ENCODE data around the gene NACA2. TPM values are rescaled to one million over a fixed set of nuclear protein-coding genes. Genes with fewer than 3 reads are reported as not detected.

The NACA2 gene
- total RNA-seq, 1 donor from 2014 or later: not detected

DNA sequence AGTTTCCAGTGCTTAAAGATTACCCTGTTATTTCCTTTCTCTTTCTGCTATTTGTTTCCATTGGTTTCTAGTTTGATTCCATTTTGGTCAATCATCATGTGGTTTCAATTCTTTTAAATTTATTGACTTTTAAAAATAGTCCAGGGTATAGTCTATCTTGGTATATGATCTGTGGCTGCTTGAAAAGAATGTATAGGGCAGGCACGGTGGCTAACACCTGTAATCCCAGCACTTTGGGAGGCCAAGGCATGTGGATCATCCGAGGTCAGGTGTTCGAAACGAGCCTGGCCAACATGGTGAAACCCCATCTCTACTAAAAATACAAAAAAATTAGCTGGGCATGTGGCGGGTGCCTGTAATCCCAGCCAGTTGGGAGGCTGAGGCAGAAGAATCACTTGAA, 34.5 kb upstream of the NACA2 start:
- TF ChIP-seq CTCF (IDR thresholded peaks at IDR 0.05; ENCODE audit: insufficient read depth, low read length, poor library complexity, severe bottlenecking): no peak
- no peaks in the 10 kb centered on the region for H3K36me3 ChIP-seq (ENCODE audit: control insufficient read depth, insufficient read depth, low read length)
- no peaks in the 10 kb centered on the region for H3K27me3 ChIP-seq (ENCODE audit: control insufficient read depth, insufficient read depth, low read length)
- H3K4me3 ChIP-seq (ENCODE audit: low read depth, low read length): no peak overlapping the region
- DNase-seq (ENCODE audit: low read depth): no peak

- H3K27me3 ChIP-seq (ENCODE audit: control insufficient read depth, insufficient read depth, low read length): no peaks in the 10 kb centered on the region
- TF ChIP-seq CTCF (IDR thresholded peaks at IDR 0.05; ENCODE audit: insufficient read depth, low read length, poor library complexity, severe bottlenecking): no peak
- no peak overlapping the region for H3K4me3 ChIP-seq (ENCODE audit: low read depth, low read length)
- no peaks in the 10 kb centered on the region for H3K36me3 ChIP-seq (ENCODE audit: control insufficient read depth, insufficient read depth, low read length)
- no peak for DNase-seq (ENCODE audit: low read depth)
Observed at GRCh38 chr17:61624951-61625350, 33.9 kb upstream of the NACA2 start.

DNA sequence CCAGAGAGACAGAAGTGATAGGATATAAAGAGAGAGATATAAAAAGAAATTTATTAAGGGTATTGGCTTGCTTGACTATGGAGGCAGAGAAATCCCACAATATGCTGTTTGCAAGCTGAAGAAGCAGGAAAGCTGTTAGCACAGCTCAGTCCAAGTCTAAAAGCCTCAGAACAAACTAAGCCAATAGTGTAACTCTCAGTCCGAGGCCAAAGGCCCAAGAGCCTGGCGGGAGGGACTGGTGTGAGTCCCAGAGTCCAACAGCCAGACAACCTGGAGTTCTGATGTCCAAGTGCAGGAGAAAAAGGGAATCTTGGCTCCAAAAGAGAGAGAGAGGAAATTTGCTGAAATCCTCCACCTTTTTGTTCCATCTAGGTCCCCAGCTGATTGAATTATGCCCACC, 30.3 kb upstream of the NACA2 start:
- no peak for TF ChIP-seq CTCF (IDR thresholded peaks at IDR 0.05; ENCODE audit: insufficient read depth, low read length, poor library complexity, severe bottlenecking)
- H3K4me3 ChIP-seq (ENCODE audit: low read depth, low read length): no peak overlapping the region
- no peak for DNase-seq (ENCODE audit: low read depth)
- H3K27me3 ChIP-seq (ENCODE audit: control insufficient read depth, insufficient read depth, low read length): no peaks in the 10 kb centered on the region
- H3K36me3 ChIP-seq (ENCODE audit: control insufficient read depth, insufficient read depth, low read length): no peaks in the 10 kb centered on the region

GRCh38 chr17:61619953-61620352, 28.9 kb upstream of the NACA2 start:
- Histone ChIP-seq H3K36me3 (ENCODE audit: control insufficient read depth, insufficient read depth, low read length) (no peaks in the 10 kb centered on the region), H3K4me3 (ENCODE audit: low read depth, low read length) (no peak overlapping the region), H3K27me3 (ENCODE audit: control insufficient read depth, insufficient read depth, low read length) (no peaks in the 10 kb centered on the region)
- no peak for DNase-seq (ENCODE audit: low read depth)
- TF ChIP-seq CTCF (IDR thresholded peaks at IDR 0.05; ENCODE audit: insufficient read depth, low read length, poor library complexity, severe bottlenecking): no peak

DNA sequence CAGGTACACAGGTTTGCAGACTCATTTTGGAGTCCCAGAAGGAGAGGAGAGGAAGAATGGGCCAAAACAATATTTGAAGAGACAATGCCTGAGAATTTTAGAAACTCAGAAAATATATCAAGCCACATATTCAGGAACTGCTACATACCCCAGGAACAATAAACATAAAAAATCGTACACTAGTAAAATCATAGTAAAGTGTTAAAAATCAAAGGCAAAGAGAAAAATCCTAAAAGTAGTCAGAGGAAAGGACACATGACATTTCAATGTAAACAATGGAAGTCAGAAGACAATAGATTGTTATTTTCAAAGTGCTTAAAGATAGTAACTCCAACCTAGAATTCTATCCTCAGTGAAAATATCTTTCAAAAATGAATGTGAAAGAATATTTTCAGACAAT, 28.5 kb upstream of the NACA2 start:
- no peak for TF ChIP-seq CTCF (IDR thresholded peaks at IDR 0.05; ENCODE audit: insufficient read depth, low read length, poor library complexity, severe bottlenecking)
- Histone ChIP-seq H3K27me3 (ENCODE audit: control insufficient read depth, insufficient read depth, low read length) (no peaks in the 10 kb centered on the region), H3K4me3 (ENCODE audit: low read depth, low read length) (no peak overlapping the region), H3K36me3 (ENCODE audit: control insufficient read depth, insufficient read depth, low read length) (no peaks in the 10 kb centered on the region)
- DNase-seq (ENCODE audit: low read depth): no peak

- no peak overlapping the region for H3K4me3 ChIP-seq (ENCODE audit: low read depth, low read length)
- no peak for TF ChIP-seq CTCF (IDR thresholded peaks at IDR 0.05; ENCODE audit: insufficient read depth, low read length, poor library complexity, severe bottlenecking)
- DNase-seq (ENCODE audit: low read depth): no peak
- no peaks in the 10 kb centered on the region for H3K36me3 ChIP-seq (ENCODE audit: control insufficient read depth, insufficient read depth, low read length)
- no peaks in the 10 kb centered on the region for H3K27me3 ChIP-seq (ENCODE audit: control insufficient read depth, insufficient read depth, low read length)
Observed at GRCh38 chr17:61618950-61619349, 27.9 kb upstream of the NACA2 start.

Data from kidney epithelial cell (primary cell).